Peyer's patch (tissue), 4 donors: ENCODE measurements around the gene EIPR1.

ENCODE experiments used
- CTCF ChIP-seq, 6 experiments: fragments of 450-650 bp in 4 of 6; fragments of 200-600 bp in 2 of 6; sonication (generic) in 1 of 6; IDR thresholded peaks; one replicate each; pipeline ENCODE4 v1.5.1; 2017 to 2019; ENCODE audit warnings: antibody characterized with exemption in 6 of 6, mild to moderate bottlenecking in 3 of 6, moderate library complexity in 1 of 6
- POLR2A ChIP-seq, 2 donors: fragments of 450-650 bp; IDR thresholded peaks; one replicate each; pipeline ENCODE4 v1.5.1; 2017; ENCODE audit warnings: antibody characterized with exemption in 2 of 2, mild to moderate bottlenecking in 2 of 2, moderate library complexity in 2 of 2

GRCh38 chr2:3154146-3154545 is 223.5 kb downstream of the EIPR1 start:
- no peak for TF ChIP-seq CTCF (IDR thresholded peaks at IDR 0.05)
- TF ChIP-seq POLR2A (IDR thresholded peaks at IDR 0.05): no peak
